HG03521 (cell line): ENCODE data around the gene ANKLE2.

Source experiments
- ATAC-seq: cut with Tn5 transposase; IDR thresholded peaks from one replicate; pipeline ENCODE4 v1.9.1; 2021; ENCODE audit warnings: mild to moderate bottlenecking, moderate library complexity; ENCODE audit not compliant: unreplicated experiment

The ANKLE2 gene

DNA sequence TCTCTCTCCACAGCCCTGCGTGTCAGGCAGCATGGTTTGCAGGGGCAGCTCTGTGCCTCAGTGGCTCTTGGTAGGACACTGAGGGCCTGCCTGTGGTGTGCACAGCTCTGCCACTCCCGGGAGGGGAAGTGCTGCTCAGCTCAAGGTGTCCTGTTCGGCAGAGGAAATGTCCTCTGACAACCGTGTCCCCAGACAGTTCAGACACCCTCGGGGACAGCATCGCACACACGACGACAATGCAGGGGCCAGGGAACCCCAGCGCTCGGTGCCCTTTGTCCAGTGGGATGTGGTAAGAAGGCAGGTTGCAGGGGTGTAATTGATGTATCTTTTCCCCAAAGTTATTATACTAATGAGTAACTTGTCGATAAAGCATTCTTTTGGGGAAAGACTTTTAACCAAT lies 14.2 kb downstream of the ANKLE2 start:
- no peak for ATAC-seq

DNA sequence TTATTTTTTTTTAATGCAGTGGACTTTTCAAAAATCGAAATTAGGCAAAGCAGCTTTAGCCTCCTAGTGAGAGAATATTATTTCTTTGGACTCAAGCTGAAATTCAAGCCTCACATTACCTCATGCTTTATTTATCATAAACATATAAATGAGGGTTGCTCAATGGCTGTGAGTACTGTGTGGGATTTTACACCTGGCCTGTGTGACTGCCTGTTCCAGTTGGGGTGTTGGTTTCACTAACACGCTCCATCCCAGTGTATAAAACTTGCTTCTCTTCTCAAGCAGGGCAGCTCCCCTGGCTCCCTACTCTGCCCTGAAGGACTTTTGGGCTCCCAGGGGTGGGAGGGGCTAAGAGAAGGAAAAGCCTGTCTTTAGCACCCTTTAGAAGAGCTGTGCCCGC lies 15.0 kb downstream of the ANKLE2 start:
- no peak for ATAC-seq

DNA sequence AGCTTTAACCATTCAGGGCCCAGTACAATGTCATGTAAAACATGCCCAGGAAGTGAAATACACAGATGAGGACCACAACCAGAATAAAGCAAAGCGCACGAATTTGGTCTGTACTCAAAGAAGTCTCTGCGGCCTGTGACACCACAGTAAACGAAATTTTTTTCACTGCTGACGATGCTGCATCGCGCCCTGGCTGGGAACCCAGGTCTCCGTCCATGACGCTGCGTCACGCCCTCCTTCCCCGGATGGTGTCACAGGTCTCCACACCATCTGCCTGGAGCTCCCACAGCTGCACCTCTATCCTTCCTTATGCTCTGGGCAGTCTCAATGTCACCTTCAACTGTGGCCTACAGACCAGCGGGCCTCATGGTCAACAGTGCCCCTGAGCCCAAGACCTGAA lies 17.8 kb downstream of the ANKLE2 start:
- no peak for ATAC-seq

DNA sequence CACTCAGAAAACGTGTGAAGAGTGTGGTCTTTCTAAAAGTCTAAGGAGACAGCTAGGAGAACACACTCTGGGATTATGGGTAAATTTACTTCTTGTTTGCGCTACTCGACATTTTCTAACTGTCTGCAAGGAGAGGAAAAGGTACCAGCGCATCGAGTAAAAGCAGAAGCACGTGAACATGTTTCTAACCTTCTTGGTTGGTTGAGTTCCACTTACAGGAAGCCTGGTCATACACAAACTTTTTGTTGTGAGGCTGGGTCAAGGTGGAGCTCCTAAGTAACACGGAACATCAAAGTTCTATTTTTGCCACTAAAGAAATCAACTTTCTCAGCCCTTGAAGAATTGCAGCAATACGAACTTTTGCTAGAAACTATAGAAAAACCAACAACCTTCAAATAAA lies 20.0 kb downstream of the ANKLE2 start:
- ATAC-seq = no peak

DNA sequence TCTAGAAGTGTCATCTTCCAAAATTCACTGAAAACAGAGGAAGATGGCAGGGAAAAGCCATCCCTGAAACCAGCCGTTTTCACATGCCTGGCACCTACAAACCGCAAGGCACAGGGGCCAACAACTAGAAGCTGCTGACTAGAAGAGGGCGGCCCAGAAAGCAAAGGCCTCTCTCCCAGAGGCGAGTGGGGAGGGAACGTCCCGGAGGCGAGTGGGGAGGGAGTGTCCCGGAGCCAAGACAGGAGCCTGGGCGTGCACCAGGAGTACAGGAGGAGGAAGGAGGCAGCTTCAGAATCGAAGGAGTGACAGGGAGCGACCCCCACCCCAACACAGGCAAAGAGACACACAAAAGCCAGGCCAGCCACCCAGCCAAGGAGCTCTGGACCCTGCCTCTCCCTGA lies 21.0 kb downstream of the ANKLE2 start:
- ATAC-seq = no peak

DNA sequence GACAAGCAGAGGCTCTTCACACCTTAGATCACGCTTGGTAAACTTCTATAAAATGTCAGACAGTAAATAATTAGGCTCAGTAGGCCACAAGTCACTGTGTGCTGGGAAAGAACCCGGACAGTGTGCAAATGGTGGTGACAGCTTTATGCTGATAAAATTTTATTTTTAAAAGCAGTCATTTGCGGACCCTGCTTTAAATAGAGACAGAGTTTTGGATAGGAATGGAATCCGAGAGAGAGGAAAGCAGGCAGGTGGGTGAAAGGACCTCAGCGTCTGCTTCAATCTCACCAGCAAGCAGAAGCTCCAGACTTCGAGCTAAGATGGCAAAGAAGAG lies 21.4 kb downstream of the ANKLE2 start:
- no peak for ATAC-seq

DNA sequence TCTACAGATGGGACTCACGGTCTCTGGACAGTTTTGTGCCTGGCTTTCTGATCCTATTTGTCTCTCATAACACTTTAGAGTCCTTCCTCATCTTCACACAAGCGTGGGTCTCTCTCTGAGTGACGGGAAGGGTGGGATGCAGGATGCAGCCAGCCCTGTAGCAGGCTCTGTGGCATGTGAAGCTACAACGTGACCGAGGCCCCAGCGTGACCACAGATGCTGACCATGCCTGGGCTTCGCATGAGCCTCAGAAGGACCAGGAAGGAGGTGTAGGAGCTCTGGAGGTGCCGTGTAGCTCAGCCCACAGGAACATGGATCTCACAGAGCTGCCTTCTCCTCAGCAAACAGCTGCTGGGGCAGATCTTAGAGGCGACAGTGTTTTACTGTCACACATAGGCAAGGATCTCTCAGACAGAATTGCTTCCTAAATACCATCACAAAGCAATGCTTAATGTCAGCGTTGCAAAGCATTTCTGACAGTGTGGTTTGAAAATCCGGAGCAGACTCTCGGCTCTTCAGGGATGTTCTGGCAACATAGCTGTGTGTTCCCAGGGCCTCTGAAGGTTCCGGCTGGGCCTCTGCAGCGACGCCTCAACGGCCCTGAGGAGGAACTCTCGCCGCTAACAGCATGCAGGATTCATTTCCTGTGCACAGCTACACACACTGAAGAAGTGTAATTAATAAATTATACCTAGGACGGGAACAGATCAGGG lies 21.9 kb downstream of the ANKLE2 start:
- no peak for ATAC-seq

DNA sequence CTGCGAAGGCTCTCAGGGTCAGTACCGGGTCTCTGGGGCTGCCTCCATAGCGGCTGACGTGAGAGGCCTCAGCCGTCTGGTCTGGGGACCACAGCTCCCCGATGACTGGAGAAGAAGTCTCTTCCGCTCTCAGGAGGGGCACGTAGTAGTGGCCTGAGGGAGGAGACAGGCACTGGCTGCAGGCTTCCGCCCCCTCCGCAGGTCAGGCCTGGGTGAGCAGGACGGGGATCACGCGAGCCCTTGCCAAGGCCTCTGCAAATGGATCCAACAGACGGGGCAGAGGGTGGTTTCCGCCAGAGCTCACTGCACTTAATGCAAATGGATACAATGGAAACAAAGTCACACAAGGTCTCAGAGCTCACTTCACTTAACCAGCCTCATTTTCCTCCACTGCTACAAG lies 24.7 kb downstream of the ANKLE2 start:
- no peak for ATAC-seq

DNA sequence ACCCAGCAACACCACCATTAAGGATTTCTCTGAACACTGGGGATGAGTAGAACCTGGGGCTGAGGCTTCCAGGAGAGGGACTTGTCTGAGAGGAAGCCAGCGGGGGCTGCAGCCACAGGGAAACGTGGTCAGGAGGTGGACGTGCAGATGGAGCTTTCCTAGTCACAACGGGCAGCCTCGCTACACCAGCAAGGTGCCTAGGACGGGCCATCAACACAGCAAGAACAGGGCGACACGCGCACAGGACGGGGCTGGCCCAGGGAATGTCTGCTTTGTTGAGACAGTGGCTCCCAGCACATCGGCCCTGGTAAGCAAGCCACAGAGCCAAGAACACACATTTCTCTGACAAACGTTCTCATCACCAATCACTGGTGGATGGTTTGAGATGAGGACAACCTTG lies 25.3 kb downstream of the ANKLE2 start:
- no peak for ATAC-seq

DNA sequence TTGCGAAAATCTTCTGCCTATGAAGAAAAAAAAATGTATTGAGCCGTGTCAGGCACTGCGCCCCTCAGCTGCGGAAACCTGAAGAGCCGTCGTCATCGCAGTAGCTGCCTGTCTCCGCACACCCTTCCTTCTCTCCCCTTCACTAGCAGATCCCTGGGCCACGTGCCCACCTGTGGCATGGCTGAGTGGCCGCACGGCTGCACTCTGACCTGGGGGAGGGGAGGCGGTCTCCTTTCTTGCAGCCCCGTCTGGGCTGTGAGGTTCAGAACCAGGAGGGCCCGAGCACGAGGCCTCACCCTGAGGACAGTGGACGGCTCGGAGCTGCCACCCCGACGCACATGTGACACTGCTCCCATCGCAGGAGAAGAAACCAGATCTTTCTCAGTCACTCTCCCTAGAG lies 26.1 kb downstream of the ANKLE2 start:
- no peak for ATAC-seq

DNA sequence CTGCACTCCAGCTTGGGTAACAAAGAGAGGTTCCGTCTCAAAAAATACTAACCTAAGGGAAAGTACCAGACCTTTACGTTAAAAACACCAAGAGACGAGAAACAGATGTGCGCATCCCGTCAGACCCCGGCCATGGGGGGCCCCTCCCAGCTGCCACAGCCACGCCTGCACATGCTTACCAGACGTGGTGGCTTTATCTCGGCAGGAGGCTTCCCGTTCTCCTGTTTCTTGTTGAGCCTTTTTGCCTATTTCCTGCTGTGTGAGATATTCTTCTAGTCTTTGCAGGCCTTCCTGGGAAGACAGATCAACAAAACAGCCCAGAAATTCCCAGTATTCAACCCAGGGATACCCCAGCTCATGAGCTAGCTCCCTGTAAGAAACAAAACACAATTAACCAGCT lies 27.4 kb downstream of the ANKLE2 start:
- no peak for ATAC-seq

DNA sequence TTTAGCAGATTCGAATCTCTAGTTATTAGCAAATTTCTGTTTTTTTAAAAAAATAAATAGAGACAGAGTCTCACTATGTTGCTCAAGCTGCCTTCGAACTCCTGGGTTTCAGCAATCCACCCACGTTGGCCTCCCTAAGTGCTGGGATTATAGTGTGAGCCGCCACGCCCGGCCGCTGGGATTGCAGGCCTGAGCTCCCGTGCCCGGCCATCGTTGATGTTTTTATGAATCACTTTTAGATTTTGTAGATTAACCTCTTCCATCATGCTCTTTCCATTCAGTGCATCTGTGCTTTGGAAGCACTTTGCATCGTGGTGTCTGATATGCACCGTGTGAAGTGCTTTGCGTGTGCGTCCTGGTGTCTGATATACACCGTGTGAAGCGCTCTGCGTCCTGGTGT lies 30.1 kb downstream of the ANKLE2 start:
- ATAC-seq = no peak

DNA sequence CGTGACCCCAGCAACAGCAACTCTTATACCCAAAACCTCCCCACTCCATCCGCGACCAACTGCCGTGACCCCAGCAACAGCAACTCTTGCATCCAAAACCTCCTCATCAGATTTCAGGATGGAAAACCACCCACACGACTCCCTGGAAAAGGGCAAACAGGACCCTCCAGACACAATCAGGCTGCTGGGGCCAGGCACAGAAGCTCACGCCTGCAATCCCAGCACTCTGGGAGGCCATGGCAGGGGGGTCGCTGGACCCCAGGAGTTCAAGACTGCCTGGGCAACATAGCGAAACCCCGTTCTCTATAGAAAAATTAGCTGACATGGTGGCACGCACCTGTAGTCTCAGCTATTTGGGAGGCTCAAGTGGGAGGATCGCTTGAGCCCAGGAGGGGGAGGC lies 31.3 kb downstream of the ANKLE2 start:
- no peak for ATAC-seq

DNA sequence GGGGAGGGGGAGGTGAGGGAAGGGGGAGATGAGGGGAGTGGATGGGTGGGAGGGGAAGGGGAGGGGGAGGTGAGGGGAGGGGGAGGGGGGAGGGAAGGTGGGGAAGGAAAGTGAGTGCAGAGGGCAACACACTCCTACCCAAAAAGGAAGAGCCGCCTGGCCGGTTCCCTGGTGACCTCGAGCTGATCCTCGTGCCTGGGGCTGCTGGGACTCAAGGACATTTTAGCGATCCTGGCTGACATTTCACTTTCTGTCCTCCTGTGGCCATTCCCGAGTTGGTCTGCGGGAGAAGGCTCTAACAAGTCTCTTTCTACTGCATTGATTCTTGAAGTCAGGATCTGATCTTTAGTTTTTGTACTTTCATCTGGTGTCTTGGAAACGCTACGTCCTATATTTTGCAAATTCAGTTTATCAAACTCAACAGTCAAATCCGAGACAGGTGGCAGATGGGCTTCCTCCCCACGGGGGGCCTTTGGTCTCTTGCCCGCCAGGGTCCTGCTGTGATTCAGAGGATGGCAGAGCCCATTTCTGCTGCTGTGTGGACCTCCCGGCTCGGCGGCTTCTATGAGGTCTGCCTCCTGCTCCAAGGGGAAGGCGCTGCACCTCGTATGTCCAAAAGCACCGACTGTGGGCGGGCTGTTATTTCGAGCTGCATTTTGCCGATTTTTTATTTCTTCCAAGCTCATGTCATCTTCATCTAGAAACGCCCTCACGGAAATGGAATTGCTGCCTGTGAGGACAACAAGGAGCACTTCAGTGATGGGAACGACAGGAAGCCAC lies 31.9 kb downstream of the ANKLE2 start:
- ATAC-seq = no peak

DNA sequence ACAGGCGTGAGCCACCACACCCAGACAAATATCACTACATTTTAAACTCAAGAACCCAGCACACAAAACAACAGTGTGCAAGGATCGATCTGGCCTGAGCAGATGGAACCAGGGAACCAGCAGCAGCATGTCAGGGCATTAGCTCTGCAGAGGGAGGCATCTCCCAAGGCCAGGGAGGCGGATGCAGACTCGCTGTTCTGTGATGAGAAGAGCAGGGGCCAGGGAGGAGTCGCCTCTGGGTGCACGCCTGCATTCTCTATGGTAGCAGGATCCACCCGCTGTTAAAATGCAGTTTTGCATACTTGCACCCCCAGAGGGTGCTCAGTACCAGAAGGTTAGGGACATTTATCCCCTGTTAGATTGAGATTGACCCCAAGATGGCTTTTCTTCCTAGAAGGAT lies 33.1 kb downstream of the ANKLE2 start:
- ATAC-seq = no peak

DNA sequence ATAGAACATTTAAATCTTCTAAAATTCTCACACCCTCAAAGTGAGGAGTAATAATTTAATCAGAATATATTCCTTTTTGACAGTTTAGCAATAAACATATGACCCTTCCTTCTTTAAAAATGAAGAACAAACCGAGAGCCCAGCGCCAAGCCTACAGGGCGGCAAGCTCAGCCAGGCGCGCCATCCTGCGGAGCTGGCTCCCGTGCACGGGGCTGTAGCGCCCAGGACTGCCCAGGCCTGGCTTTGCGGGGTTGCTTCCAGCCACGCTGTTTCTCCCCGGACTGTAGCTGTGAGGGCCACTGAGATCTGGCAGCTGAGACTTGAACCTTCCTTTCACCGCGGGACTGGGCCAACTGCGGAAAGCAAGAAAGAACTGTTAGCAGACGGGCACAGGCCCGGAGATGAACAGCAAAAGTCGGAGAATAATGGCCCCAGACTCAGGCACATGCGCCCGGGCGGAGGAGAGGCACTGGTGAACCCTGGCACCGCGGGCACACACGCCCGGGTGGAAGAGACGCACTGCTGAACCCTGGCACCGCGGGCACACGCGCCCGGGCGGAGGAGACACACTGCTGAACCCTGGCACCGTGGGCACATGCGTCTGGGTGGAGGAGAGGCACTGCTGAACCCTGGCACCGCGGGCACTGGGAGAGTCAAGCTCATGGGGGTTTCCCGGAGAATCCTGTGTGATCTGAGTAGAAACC lies 34.4 kb downstream of the ANKLE2 start:
- ATAC-seq = no peak

DNA sequence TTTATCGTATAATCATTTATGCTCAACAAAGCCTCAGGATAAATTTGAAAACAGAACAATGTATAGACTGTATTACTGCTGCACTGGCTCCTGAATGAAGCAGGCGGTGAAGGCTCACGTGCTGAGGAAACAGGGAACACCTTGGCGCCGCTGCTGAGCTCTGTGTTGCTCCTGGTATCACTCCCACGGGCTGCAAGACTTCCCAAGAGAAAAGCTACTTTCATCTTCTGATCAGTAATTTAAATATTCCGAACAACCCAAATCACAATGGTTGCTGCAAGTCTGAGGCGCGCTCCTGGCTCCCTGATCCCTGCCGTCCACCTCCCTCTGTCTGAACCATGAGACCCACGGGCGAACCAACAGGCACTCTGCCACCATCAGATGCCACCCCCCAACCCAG lies 35.2 kb downstream of the ANKLE2 start:
- ATAC-seq = no peak

DNA sequence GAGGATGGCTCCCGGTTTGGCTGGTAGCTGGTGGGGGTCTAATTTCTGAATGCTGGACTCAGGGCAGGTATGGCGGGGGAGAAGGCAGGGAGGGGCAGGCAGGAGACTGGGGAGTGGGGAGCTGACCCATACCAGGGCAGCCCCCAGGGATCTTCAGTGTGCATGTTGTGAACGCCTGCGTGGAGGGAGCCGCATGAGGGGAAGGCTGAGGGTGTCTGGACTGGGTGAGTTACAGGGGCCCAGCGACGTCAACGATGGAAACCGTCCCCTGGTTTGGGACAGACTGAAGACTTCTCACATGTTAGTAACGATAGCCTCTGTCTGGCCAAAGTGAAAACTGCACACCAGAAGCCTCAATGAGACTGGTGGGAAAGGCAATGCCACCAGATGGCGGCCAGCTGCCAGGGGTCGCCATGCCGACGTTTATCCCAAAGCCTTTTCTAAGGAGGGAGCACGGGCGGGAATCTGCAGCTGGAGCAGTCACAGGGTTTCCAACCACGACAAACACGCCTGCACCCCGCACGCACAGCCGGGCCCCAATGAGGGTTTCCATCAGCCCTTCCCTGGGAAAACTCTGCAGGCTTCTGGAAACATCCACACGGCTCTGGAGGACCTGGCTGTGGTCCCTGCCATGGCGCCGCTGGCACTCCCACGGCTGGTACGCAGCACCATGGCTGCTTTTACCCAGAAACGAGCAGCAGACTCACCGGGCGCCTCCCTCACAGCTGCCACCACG lies 37.0 kb downstream of the ANKLE2 start:
- no peak for ATAC-seq

DNA sequence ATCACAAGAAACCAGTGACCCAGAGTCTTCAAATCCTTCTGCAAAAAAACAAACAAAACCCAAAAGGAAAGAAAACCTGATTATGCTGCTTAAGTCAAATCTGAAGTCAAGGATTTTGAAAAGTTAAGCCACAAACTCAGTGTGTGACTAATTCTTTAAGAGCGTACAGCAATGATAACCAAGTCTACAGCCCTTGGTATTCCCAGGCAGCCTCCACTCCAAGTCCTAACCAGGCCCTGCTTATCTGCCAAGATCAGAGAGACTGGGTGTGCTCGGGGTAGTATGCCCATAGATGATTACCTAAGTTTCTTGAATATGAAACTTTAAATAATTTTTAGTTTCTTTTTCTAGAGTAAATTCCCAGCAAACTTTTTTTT lies 37.9 kb downstream of the ANKLE2 start:
- ATAC-seq = no peak

DNA sequence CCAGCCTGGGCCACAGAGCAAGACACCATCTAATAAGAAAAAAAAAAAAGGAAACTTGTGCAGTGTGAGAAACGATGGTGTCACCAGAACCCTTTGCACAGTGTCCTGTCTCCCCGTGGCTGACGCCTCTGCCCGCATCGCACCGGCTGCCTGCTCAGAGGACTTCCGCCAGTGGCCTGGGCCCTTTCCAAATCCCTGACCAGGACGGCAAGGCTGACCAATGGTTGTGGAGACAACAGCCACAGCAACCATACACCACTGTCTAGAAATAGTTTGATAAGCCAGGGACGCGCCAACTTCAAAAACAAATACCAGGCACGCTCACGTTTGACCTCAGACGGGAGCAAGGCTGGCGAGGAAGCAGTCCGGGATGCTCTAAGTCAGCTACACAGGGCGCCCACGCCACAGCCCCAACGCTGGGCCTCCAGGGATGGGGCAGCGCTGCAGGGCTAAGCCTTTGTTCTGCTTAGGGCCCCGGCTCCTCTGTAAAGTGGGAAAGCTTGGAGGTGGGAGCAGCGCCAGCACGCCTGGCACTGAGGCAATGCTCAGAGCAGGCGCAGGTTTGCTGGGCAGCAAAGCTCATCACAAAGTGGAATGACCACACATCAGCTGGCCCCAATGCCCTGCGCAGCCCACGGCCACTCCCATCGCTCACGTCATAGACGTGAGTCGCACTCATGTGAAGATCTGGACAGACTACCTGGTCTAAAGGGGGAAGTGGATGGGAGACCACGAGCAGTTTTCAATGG lies 38.4 kb downstream of the ANKLE2 start:
- no peak for ATAC-seq
